Sciatic nerve (tissue), 2 donors: ENCODE data around the gene PAPLN. TPM values are rescaled to one million over a fixed set of nuclear protein-coding genes. Genes with fewer than 3 reads are reported as not detected.

ENCODE experiments used
- ATAC-seq: fragments of 200-7000 bp; cut with Tn5 transposase; one replicate; pipeline ENCODE4 v1.9.1; 2020; ENCODE audit warnings: mild to moderate bottlenecking, moderate library complexity
- DNase-seq: peaks from one replicate; pipeline ENCODE4 v3.0.0-alpha.2; 2020; ENCODE audit warnings: low spot score
- intact Hi-C: fragments of 100-400 bp; cut with DNase I; formaldehyde crosslinking; loops from one replicate; pipeline ENCODE4 v1.14.2; 2022
- total RNA-seq: library from RNA; stranded (reverse); fragmentation: NEBNext Ultra II Directional; extraction: Animal tissue kit (Norgen Biotek cat#: 25700); gene quantifications from one replicate; pipeline ENCODE4 v1.2.1, GENCODE V29; 2021
- donor health status: DM: no; HTN: no; CAD: no.
- donor health status: DM: no; HTN: no; CAD: no.

PAPLN gene
- total RNA-seq, 1 donor from 2014 or later: 115 TPM

DNA sequence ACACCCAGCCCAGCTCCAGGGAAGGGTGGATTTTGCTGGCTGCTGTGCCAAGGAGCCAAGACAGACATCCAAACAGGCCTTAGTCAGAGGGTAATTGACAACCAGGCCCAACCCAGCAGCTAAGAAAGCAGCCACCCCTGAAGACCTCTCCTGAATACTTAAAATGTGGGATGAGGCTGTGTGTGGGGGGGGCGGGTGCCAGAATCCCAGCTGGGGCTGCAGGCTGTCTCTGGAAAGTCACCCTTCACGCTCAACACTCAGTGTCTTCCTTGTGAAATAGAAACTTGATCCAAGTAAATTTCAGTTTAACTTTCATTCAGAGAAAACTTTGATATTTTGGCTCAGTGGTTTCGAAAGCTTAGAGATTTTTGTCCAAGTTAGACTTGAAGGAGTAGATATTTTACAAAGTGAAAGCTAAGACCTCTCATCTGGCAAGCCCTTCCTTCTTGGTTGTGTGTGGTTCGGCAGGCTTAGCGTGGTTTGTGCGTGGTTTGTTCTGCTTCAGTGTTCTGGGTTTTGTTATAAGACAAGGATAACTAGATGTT, 5.1 kb downstream of the PAPLN start:
- intact Hi-C loops: no loop called here
- DNase-seq: no peak
- ATAC-seq: peak; percentile 11

DNA sequence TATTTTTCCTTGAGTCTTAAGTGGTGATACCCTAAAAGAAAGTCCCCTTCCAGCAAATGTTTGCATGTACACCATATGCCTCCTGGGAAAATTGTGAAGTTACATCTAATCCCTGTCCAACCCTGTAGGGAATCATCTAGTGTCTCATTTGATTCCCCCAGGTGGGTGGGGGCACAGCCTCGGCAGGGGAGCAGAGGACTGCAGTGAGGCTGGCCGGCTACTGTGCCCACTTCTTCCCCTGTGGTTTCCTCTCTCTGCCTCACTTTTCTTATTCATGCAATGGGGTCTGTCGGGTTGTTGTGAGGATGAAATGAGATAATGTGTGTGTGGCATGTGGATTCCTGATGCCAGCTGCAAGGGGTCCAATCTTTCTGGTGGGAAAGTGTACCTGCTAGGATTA, 6.0 kb downstream of the PAPLN start:
- DNase-seq (no peak), ATAC-seq (no peak)
- intact Hi-C loops: no loop called here

DNA sequence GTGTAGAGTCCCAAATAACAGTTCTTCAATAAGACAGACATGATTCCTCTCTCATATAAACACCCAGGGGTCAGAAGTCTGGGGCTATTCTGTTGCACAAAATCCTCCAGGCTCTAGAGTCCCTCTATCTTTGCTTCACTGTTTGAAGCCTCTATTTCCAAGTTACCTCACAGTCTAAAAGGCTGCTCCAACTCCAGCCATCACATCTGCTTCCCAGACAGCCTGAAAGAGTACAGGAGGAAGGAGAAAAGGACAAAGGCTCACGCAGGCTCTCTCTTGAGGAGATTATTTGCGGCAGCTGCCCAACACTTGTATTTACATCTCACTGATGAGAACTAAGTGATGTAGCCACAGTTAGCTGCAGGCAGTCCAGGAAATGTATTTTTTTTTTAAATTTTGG, 6.4 kb downstream of the PAPLN start:
- DNase-seq (no peak), ATAC-seq (no peak)
- intact Hi-C loops: no loop called here

DNA sequence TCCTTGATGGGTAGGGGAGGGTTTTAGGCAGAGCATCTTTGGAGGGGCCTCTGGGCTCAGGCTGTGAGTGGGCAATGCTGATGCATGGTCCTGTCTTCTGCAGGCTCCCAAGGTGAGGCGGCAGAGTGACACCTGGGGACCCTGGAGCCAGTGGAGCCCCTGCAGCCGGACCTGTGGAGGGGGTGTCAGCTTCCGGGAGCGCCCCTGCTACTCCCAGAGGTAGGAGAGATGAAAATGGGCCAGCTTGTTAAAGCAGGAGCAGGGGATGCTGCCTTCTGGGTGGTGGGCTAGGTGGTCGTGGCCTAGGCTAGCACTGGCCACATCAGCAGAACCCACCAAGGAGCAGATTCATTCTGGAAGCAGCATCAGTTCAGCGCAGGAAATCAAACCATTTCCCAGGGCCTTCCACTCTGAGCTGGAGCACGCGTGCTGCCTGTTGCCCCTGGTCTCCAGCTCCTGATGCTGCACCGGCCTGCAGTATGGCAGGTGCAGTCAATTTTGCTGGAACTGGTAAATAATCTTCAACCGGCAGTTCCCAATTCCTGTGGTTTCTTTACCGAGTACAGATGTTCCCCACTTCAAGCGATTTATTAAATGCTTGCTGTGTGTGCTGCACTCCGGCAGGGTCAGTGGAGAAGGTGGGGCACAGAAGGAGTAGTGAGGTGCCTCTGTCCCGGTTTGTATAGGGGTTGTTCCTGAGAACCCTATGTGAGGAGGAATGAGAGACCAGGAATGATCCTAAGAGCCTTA, 7.4 kb downstream of the PAPLN start:
- ATAC-seq: no peak
- intact Hi-C loops: no loop called here
- DNase-seq: no peak

DNA sequence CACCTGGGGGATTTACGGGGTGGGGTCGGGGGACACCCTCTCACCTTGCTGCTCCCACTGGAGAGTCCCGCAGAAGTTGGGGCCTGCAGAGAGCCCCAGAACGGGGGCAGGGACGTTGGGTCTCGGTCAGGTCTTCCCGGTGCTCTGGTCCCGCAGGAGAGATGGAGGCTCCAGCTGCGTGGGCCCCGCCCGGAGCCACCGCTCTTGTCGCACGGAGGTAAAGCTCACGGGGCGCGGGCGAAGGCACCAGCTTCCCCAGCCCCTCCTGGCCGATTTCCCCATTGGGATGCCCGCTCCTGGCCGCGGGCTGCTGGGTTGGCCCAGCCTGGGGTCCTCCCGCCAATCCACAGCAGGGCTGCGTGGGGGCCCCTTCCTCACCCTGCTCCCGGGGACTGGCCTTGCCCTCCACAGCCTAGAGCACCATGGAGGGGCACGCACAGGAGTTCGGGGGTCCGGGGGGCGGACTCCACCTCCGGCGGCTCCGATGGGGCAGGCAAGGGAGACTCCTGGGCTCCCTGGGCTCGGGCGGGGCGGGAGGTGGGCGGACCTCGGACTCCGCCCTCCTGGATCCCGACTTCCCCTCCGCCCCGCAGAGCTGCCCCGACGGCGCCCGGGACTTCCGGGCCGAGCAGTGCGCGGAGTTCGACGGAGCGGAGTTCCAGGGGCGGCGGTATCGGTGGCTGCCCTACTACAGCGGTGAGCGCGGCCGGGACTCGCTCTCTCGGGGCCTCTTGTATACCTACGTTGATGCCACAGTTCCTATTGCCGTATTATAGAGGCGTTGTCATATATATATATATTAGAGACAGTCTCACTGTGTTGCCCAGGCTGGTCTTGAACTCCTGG, 8.4 kb downstream of the PAPLN start:
- DNase-seq (peak; percentile 76), ATAC-seq (peak; percentile 77)
- intact Hi-C loops: no loop called here

DNA sequence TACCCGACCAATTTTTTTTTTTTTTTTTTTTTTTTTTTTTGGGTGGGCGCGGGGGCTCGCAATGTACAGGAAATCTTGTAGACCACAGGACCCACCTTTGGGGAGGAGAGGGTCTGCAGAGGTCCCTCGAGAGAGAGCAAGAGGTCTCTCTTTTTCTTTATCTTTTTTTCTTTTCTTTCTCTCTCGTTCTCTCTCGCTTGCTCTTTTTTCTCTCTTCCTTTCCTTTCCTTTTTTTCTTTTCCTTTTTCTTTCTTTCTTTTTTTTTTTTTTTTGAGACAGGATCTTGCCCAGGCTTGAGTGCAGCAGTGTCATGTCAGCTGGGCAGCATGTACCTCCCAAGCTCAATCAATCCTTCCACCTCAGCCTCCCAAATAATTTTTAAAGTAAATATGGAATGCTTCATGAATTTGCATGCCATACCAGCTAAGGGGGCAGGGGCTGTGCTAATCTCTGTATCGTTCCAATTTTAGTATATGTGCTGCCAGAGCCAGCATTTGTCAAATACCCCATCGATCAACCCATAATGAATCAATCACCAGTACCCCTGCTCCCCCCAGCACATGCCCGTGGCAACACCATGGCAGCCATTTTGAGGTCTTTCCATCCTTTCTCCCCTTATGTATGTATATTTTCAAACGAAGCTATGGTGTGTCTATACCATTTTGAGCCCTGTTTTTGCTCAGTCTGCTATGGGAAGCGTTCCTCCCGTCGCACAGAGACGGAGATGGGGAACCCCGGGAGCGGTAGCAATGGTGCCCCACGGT, 9.3 kb downstream of the PAPLN start:
- DNase-seq (no peak), ATAC-seq (no peak)
- intact Hi-C loops: no loop called here

DNA sequence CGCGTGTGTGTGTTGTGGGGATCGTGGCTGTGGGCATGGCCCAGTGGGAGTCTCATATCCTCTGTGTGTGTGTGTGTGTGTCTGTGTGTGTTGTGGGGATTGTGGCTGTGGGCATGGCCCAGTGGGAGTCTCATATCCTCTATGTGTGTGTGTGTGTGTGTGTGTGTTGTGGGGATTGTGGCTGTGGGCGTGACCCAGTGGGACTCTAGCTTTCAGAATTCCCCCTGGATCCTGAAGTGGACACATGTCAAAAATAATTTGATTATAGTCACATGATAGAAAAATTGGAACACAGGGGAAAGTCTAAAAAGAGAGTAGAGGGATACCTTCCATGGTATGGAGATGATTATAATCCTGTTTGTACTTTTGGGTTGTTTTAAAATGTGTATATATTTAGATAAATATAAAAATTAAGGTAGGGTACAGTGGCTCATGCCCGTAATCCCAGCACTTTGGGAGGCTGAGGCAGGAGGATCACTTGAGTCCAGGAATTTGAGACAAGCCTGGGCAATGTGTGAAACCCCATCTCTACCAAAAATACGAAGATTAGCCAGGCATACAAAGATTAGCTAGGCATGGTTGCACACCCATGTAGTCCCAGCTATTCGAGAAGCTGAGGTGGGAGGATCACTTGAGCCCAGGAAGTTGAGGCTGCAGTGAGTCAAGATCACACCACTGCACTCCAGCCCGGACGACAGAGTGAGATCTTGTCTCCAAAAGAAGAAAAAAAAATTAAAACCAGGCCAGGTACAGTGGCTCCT, 11.0 kb downstream of the PAPLN start:
- intact Hi-C loops: no loop called here
- ATAC-seq (no peak), DNase-seq (no peak)

DNA sequence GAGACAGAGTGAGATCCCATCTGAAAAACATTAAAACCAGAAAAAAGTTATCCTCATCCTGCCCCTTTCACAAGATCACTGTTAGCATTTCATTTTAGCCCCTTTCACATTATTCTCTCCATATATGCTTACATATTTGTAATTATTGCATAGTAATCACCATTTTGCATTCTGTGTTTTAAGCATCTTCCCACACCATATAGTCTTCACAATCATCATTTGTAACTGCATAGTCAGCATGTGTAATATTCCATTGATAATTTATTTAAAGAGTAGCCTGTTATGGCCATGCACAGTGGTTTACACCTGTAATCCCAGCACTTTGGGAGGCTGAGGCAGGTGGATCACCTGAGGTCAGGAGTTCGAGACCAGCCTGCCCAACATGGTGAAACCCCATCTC, 11.8 kb downstream of the PAPLN start:
- no peak for DNase-seq
- no peak for ATAC-seq
- intact Hi-C loops: no loop called here

DNA sequence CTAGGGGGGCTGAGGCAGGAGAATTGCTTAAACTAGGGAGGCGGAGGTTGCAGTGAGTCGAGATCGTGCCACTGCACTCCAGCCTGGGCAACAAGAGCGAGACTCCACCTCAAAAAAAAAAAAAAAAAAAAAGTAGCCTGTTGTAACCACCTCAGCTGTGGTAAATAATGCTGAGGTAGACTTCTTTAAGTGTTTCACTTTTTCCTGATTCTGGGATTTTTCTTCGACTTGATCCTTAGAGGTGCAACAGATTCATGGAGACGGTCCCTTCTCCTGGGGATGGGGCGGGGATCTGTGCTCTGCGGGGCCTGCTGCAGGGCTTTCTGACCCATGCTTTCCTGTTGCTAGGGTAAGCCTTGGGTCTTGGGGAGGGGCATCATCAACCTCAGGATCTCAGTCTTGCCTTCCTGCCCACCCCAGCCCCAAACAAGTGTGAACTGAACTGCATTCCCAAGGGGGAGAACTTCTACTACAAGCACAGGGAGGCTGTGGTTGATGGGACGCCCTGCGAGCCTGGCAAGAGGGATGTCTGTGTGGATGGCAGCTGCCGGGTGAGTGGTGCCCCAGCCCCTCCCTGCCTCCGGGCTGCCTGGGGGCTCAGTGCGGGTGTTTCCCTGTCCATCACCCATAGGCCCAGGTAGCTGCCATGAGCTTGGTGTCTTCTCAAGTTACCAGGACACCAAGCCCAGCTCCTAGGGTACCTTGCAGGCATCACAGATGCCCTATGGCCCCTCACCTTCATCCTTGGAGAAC, 12.4 kb downstream of the PAPLN start:
- DNase-seq: no peak
- intact Hi-C loops: no loop called here
- ATAC-seq: no peak

DNA sequence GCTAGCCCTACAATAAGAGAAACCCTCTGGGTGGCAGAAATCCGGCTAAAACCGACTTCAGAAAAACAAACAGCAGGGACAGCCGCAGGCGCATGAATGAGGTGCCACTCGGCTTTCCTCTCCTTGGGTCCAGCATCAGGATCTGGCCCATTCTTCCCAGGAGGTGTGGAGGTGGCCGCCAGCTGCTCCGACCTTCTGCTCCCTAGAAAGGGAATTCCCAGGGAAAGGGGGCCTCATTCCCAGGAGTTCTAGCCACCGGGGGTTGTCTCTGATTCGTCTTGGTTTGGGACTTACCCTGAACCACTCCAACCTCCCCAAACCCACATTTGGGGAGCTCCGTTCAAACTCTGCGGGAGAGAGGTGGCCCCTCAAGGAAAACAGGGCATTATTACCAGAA, 13.0 kb downstream of the PAPLN start:
- DNase-seq: no peak
- ATAC-seq: no peak
- intact Hi-C loops: no loop called here

DNA sequence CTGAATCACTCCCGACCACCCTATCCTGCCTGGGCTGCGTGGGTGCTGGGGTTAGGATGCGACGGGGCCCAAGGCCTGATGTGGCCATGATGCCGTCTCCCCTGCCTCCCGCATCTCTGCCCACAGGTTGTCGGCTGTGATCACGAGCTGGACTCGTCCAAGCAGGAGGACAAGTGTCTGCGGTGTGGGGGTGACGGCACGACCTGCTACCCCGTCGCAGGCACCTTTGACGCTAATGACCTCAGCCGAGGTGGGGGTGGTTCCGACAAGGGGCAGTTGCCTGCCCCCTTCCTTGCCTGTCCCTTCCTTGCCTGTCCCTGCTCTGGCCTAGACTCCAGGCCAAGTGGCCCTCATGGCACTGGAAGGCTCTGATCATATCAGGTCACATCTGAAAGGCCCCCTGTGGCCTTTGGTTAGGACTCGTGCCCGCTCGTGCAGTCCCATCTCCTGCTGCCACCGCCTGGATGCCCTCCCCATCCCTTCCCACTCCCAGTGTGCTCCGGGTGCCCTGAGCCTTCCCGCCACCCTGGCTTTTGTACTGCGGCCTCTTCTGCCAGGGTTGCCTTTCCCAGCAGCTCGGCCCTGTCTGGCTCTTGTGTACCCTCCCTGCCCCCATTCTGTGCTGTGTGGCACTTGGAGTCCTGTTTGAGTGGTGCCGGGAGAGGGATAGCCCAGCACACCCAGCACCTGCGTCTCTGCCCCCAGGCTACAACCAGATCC, 13.6 kb downstream of the PAPLN start:
- DNase-seq: no peak
- ATAC-seq: no peak
- intact Hi-C loops: no loop called here

DNA sequence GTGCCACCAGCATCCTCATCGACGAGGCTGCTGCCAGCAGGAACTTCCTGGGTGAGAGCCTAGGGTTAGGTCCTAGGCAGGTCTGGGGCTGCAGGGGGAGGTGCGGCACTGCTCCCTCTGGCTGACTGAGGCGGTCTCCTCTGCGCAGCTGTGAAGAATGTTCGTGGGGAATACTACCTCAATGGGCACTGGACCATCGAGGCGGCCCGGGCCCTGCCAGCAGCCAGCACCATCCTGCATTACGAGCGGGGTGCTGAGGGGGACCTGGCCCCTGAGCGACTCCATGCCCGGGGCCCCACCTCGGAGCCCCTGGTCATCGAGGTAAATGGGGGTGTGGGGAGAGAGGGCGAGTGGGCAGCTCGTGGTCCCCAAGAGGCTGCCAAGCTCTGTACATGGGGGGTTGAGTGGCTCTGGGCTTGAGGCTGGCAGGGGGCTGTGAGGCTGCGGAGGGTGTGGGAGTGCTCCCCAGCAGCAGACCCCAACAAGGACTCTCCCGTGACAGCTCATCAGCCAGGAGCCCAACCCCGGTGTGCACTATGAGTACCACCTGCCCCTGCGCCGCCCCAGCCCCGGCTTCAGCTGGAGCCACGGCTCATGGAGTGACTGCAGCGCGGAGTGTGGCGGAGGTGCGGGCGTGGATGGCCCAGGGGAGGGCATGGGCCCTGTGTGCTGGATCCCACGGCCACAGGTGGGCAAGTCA, 14.4 kb downstream of the PAPLN start:
- intact Hi-C loops: no loop called here
- ATAC-seq (no peak), DNase-seq (no peak)

DNA sequence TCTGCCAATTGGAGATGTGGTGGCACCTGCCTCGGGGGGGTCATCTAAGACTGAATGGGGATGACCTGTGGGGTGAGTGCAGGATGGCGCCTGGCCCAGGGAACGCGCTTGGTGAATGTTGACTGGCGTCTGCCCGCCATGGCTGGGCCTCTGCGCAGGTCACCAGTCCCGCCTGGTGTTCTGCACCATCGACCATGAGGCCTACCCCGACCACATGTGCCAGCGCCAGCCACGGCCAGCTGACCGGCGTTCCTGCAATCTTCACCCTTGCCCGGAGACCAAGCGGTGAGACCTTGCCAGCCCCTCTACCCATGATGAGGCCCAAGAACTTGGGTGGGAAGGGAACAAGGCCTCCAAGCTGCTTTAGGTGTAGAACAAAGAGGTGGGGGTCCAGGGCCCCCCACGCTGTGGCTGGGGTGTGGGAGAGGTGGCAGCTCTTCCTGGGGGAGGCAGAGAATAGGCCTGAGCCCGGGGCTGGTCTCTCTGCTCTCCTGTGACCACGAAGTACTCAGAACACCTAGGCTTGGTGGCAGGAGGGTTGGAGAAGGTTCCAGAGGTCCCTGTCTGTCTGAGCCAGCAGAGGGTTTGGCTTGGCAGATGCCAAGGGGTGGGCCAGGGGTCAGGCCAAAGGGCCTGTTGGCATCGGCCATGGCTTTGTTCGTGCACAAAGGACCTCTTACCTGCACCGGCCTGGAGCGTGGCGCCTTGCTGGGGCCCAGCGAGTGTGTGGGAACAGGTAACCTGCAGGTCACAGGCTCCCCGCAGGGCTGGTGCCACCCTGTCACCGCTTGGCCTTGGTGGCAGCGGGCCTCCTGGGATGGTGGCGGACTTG, 15.4 kb downstream of the PAPLN start:
- intact Hi-C loops: no loop called here
- no peak for DNase-seq
- ATAC-seq: no peak

DNA sequence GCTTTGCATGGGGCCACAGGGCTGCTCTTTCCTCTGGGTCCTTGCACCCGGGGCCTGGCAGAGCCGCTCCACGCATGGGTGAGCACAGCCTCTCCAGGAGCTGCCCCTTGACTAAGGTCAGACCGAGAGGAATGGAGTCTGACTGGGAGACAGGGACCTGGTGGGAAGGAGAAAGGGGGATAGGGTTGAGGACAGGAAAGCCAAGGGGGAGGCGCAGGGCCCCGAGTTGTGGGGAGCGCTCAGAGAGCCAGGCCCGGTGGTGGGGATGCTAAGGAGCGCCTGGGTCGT, 16.0 kb downstream of the PAPLN start:
- DNase-seq: no peak
- no peak for ATAC-seq
- intact Hi-C loops: no loop called here

DNA sequence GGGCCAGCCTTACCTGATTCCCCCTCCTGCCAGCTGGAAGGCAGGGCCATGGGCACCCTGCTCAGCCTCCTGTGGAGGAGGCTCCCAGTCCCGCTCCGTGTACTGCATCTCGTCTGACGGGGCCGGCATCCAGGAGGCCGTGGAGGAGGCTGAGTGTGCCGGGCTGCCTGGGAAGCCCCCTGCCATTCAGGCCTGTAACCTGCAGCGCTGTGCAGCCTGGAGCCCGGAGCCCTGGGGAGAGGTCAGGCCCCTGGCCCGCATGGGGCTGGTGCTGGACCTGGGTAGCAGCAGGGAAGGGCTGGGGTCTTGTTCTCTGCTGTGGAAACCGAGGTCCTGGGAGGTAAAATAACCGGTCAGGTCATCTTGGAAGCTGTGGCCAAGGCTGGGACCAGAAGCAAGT, 16.4 kb downstream of the PAPLN start:
- ATAC-seq (no peak), DNase-seq (no peak)
- intact Hi-C loops: no loop called here

DNA sequence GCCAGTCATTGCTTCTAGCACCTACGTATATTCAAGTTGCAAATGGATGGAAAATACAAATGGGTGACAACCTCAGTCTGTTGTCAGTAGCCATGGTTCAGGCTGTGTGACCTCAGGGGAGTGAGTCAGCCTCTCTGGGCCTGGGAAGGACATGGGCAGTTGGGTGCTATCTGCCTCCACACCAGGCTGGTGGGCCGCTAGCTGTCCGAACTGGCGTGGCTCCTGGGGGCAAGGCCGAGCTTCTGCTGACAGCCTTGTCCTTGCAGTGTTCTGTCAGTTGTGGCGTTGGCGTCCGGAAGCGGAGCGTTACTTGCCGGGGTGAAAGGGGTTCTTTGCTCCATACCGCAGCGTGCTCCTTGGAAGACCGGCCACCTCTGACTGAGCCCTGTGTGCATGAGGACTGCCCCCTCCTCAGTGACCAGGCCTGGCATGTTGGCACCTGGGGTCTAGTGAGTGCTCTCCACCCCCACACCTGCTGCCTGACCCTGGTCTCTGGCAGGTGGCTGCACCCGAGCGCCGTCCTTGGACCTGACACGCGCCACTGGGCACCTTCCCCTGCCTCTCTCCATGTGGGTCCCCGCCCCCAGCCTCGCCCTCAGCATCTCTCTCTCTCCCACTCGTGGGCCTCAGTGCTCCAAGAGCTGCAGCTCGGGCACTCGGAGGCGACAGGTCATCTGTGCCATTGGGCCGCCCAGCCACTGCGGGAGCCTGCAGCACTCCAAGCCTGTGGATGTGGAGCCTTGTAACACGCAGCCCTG, 17.1 kb downstream of the PAPLN start:
- no peak for DNase-seq
- intact Hi-C loops: no loop called here
- ATAC-seq: no peak
